ENCODE measurements around the gene PCBP2.

GRCh38 chr12:53413485-53414204, 38.3 kb upstream of the PCBP2 start:
- TF ChIP-seq POLR2A (IDR thresholded peaks at IDR 0.05) (no peak), CTCF (IDR thresholded peaks at IDR 0.05) (no peak)
